SK-N-SH (cell line): ENCODE data around the gene RASA3. TPM values are rescaled to one million over a fixed set of nuclear protein-coding genes. Genes with fewer than 3 reads are reported as not detected.

ENCODE experiments used
- CTCF ChIA-PET: fragments of 300-600, 350-600 bp; formaldehyde crosslinking; extraction: SDS; loops from one replicate; lab custom pipeline; 2021; lab: Yijun Ruan, JAX
- POLR2A ChIA-PET: fragments of 350-600 bp; sonication (Branson Sonifier 250); formaldehyde crosslinking; extraction: SDS; loops from one replicate; lab custom pipeline; 2020; ENCODE audit warnings: antibody characterized with exemption, inconsistent platforms; lab: Yijun Ruan, JAX
- DNase-seq: peaks from one replicate; pipeline ENCODE4 v3.0.0; 2012
- H2AFZ ChIP-seq: fragments of 200-600 bp; sonication (generic); 2 replicates; pipeline ENCODE4 v1.8.1; 2016; ENCODE audit warnings: antibody characterized with exemption, mild to moderate bottlenecking, low read depth
- H3F3A ChIP-seq: fragments of 200-600 bp; sonication (generic); replicated peaks from 2 replicates; pipeline ENCODE3; 2016; ENCODE audit warnings: antibody characterized with exemption, mild to moderate bottlenecking; ENCODE audit not compliant: insufficient read depth
- H3K27ac ChIP-seq, 2 experiments: fragments of 200-500 bp in 1 of 2; fragments of 200-600 bp in 1 of 2; sonication (Bioruptor generic) in 1 of 2; sonication (generic), shearing (Covaris generic) in 1 of 2; 2 replicates each; pipeline versions ENCODE4 v1.5.1 to v1.6.1; 2014 to 2016; ENCODE audit warnings: low read depth in 2 of 2, inconsistent platforms in 1 of 2, low read length in 1 of 2, mild to moderate bottlenecking in 1 of 2, mixed read lengths in 1 of 2
- H3K27me3 ChIP-seq: fragments of 200-600 bp; sonication (generic), shearing (Covaris generic); 2 replicates; pipeline ENCODE4 v1.6.1; 2016; ENCODE audit warnings: mixed run types; ENCODE audit not compliant: insufficient read depth
- H3K36me3 ChIP-seq, 2 experiments: fragments of 200-500 bp in 1 of 2; fragments of 200-600 bp in 1 of 2; sonication (Bioruptor generic) in 1 of 2; sonication (generic) in 1 of 2; replicated peaks in 1 of 2; 2 replicates each; pipeline versions ENCODE3 to v1.5.1; 2014 to 2016; ENCODE audit warnings: low read length in 1 of 2, mild to moderate bottlenecking in 1 of 2; ENCODE audit not compliant: insufficient read depth in 2 of 2, control insufficient read depth in 1 of 2
- H3K4me1 ChIP-seq, 2 experiments: fragments of 200-500 bp in 1 of 2; fragments of 200-600 bp in 1 of 2; sonication (Bioruptor generic) in 1 of 2; sonication (generic), shearing (Covaris generic) in 1 of 2; 2 replicates each; pipeline versions ENCODE4 v1.5.1 to v1.6.1; 2014 to 2016; ENCODE audit warnings: low read depth in 1 of 2, low read length in 1 of 2, mixed run types in 1 of 2; ENCODE audit not compliant: insufficient read depth in 2 of 2, control insufficient read depth in 1 of 2
- H3K4me2 ChIP-seq: fragments of 200-600 bp; sonication (generic), shearing (Covaris generic); 2 replicates; pipeline ENCODE4 v1.6.1; 2017; ENCODE audit warnings: mixed run types
- H3K4me3 ChIP-seq, 2 experiments: fragments of 200-500 bp in 1 of 2; fragments of 200-600 bp in 1 of 2; sonication (Bioruptor generic) in 1 of 2; sonication (generic), shearing (Covaris generic) in 1 of 2; 2 replicates each; pipeline versions ENCODE4 v1.5.1 to v1.8.1; 2014 to 2016; ENCODE audit warnings: low read depth in 2 of 2, inconsistent platforms in 1 of 2, low read length in 1 of 2, mild to moderate bottlenecking in 1 of 2, mixed read lengths in 1 of 2, moderate library complexity in 1 of 2
- H3K79me2 ChIP-seq: fragments of 200-600 bp; sonication (generic); 2 replicates; pipeline ENCODE4 v1.8.1; 2017; ENCODE audit warnings: mild to moderate bottlenecking; ENCODE audit not compliant: insufficient read depth
- H3K9ac ChIP-seq: fragments of 200-600 bp; sonication (generic); 2 replicates; pipeline ENCODE4 v1.6.1; 2017; ENCODE audit warnings: mixed run types
- H3K9me2 ChIP-seq: fragments of 200-600 bp; sonication (generic); 2 replicates; pipeline ENCODE4 v1.6.1; 2017; ENCODE audit warnings: mixed run types
- H3K9me3 ChIP-seq: fragments of 200-600 bp; sonication (generic); 2 replicates; pipeline ENCODE4 v1.6.1; 2017; ENCODE audit warnings: mixed run types, mild to moderate bottlenecking, moderate library complexity
- H4K20me1 ChIP-seq: fragments of 200-600 bp; sonication (generic); 2 replicates; pipeline ENCODE4 v1.6.1; 2017; ENCODE audit warnings: mild to moderate bottlenecking, mixed run types; ENCODE audit not compliant: insufficient read depth
- FOXM1 ChIP-seq: IDR thresholded peaks from 2 replicates; pipeline ENCODE4 v1.4.0; 2012; ENCODE audit warnings: low read depth, mild to moderate bottlenecking
- GATA2 ChIP-seq: sonication (generic); formaldehyde crosslinking; IDR thresholded peaks from 2 replicates; pipeline ENCODE4 v1.5.0; 2020; ENCODE audit warnings: mild to moderate bottlenecking, missing genetic modification reagents
- IRF3 ChIP-seq: fragments of 150-350 bp; IDR thresholded peaks from 2 replicates; pipeline ENCODE4 v1.6.1; 2016; ENCODE audit warnings: mild to moderate bottlenecking, low read depth, low read length
- JUND ChIP-seq: IDR thresholded peaks from 2 replicates; pipeline ENCODE4 v1.4.0; 2012
- MEF2A ChIP-seq: IDR thresholded peaks from 2 replicates; pipeline ENCODE4 v1.4.0; 2012; ENCODE audit warnings: low read depth, borderline replicate concordance
- MXI1 ChIP-seq: IDR thresholded peaks from 2 replicates; pipeline ENCODE4 v1.6.1; 2012; ENCODE audit warnings: mild to moderate bottlenecking, low read depth, low read length, improper control_type of control experiment
- NRF1 ChIP-seq: IDR thresholded peaks from 2 replicates; pipeline ENCODE4 v1.6.1; 2012; ENCODE audit warnings: low read depth, mild to moderate bottlenecking, low read length
- POLR2AphosphoS5 ChIP-seq: IDR thresholded peaks from 2 replicates; pipeline ENCODE4 v1.6.1; 2012; ENCODE audit warnings: low read depth, low read length
- RCOR1 ChIP-seq: fragments of 150-350 bp; IDR thresholded peaks from 2 replicates; pipeline ENCODE4 v1.6.1; 2017; ENCODE audit warnings: antibody characterized with exemption, low read length
- REST ChIP-seq: IDR thresholded peaks from 2 replicates; pipeline ENCODE4 v1.6.1; 2012; ENCODE audit warnings: mild to moderate bottlenecking, low read depth, low read length, moderate library complexity
- RFX5 ChIP-seq: IDR thresholded peaks from 2 replicates; pipeline ENCODE4 v1.6.1; 2012; ENCODE audit warnings: mild to moderate bottlenecking, improper control_type of control experiment, low read length
- RXRA ChIP-seq: IDR thresholded peaks from 2 replicates; pipeline ENCODE4 v1.4.0; 2012; ENCODE audit warnings: low read depth, mild to moderate bottlenecking, borderline replicate concordance
- SMC3 ChIP-seq: IDR thresholded peaks from 2 replicates; pipeline ENCODE4 v1.6.1; 2012; ENCODE audit warnings: low read depth, low read length, improper control_type of control experiment
- TAF1 ChIP-seq: IDR thresholded peaks from 2 replicates; pipeline ENCODE4 v1.6.1; 2012; ENCODE audit warnings: low read depth, mild to moderate bottlenecking, low read length, moderate library complexity, borderline replicate concordance
- TCF12 ChIP-seq: IDR thresholded peaks from 2 replicates; pipeline ENCODE4 v1.4.0; 2012
- WGBS: methylation state at CpG from one replicate; pipeline ENCODE4 v1.1.6; 2017; ENCODE audit warnings: low lambda C conversion rate; 5-methylcytosine and 5-hydroxymethylcytosine counted together
- polyA plus RNA-seq, 3 experiments: library from polyadenylated mRNA; depleted of rRNA; stranded (reverse); fragments of >200 nt; gene quantifications; 2 replicates each; pipeline ENCODE4 v1.2.3, GENCODE V29; 2012
- TF ChIP-seq, protein P1 (sequence below): IDR thresholded peaks from 2 replicates; pipeline ENCODE4; 2012
- TF ChIP-seq, protein P2 (sequence below): IDR thresholded peaks from 2 replicates; pipeline ENCODE4 v1.4.0; 2012; ENCODE audit warnings: low read depth
- TF ChIP-seq, protein P3 (sequence below): IDR thresholded peaks from 2 replicates; pipeline ENCODE4 v1.4.0; 2012; ENCODE audit warnings: low read depth, borderline replicate concordance

The RASA3 gene
- polyA plus RNA-seq, 1 of the 3 experiments (the other 2 are of a cell fraction): 25.1 TPM

DNA sequence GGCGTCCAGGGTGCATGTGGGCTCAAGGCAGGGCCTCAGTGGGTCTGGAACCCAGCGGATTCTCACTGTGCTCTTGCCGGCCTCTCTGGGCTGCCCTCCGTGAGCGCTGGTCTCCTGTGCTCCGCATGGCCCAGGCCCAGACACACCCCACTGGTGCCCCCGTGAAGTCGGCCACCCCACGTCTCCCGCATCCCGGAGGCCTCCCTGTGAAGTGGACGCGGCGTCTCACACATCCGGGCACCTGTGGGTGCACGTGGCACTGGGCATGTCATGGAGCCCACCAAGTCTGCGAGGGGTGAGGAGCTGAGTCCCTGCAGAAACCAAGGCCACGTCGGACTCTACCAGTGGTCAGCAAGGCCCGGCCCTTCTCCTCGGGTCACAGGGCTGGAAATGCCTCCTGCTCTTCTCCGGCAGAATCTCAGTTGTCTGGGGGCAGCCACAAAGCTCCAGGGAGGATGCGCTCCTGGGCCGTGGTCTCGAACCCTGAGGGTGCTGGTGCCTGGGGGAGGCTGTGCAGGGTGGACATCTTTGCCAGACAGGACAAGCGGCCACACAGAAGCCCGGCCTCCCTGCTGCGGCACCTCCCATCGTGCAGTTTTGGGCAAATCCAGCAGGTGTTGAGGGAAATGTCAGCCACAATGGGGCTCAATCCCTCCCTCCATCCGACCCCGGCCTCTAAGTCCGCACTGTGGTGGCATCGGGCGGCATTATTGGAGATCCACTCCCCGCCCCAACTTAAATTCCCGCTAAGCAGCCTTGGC lies 160.8 kb downstream of the RASA3 start:
- Histone ChIP-seq H3K9ac (no peak overlapping the region), H3K79me2 (no peaks in the 10 kb centered on the region), H3K27ac (no peak overlapping the region), H2AFZ (no peak overlapping the region), H3K9me3 (no peaks in the 10 kb centered on the region), H3K4me3 (no peak overlapping the region), H3K4me2 (no peak overlapping the region), H3K36me3 (peaks cover 15 to 18% of the 10 kb centered on the region in 2 experiments), H4K20me1 (no peaks in the 10 kb centered on the region), H3K4me1 (no peaks in the 10 kb centered on the region; a peak in 1 of 4 replicates), H3F3A (no peaks in the 10 kb centered on the region), H3K27me3 (no peaks in the 10 kb centered on the region), H3K9me2 (no peaks in the 10 kb centered on the region)
- DNase-seq: no peak
- POLR2A ChIA-PET: no interaction called here
- CTCF ChIA-PET: interaction anchor here (0.7 kb wide), 1 partner anchor 221 kb away, joined by 3 read pairs; no protein-coding TSS in a partner anchor
- WGBS: 87% methylated on average over 3 of the region's 36 CpGs
- TF ChIP-seq RXRA (no peak), NRF1 (no peak), REST (no peak), GATA2 (CRISPR knock-in tag) (no peak), RFX5 (no peak), MXI1 (no peak), SMC3 (no peak), IRF3 (no peak), RCOR1 (no peak), FOXM1 (no peak), TCF12 (no peak), TAF1 (no peak), POLR2AphosphoS5 (no peak), MEF2A (no peak), JUND (no peak)
- TF ChIP-seq, protein P1, sequence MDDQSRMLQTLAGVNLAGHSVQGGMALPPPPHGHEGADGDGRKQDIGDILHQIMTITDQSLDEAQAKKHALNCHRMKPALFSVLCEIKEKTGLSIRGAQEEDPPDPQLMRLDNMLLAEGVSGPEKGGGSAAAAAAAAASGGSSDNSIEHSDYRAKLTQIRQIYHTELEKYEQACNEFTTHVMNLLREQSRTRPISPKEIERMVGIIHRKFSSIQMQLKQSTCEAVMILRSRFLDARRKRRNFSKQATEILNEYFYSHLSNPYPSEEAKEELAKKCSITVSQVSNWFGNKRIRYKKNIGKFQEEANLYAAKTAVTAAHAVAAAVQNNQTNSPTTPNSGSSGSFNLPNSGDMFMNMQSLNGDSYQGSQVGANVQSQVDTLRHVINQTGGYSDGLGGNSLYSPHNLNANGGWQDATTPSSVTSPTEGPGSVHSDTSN: no peak
- TF ChIP-seq, protein P2, sequence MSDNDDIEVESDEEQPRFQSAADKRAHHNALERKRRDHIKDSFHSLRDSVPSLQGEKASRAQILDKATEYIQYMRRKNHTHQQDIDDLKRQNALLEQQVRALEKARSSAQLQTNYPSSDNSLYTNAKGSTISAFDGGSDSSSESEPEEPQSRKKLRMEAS: no peak
- TF ChIP-seq, protein P3, sequence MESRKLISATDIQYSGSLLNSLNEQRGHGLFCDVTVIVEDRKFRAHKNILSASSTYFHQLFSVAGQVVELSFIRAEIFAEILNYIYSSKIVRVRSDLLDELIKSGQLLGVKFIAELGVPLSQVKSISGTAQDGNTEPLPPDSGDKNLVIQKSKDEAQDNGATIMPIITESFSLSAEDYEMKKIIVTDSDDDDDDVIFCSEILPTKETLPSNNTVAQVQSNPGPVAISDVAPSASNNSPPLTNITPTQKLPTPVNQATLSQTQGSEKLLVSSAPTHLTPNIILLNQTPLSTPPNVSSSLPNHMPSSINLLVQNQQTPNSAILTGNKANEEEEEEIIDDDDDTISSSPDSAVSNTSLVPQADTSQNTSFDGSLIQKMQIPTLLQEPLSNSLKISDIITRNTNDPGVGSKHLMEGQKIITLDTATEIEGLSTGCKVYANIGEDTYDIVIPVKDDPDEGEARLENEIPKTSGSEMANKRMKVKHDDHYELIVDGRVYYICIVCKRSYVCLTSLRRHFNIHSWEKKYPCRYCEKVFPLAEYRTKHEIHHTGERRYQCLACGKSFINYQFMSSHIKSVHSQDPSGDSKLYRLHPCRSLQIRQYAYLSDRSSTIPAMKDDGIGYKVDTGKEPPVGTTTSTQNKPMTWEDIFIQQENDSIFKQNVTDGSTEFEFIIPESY: no peak
